HL-60/S4 treated with phorbol 12-myristate 13-acetate at 8.2 ng/mL for 4 days and 3 days (cell line): Measurements from ENCODE around the gene ARID4B.
"Not testable (repeated sequence)": the region's sequence is repeated elsewhere in the genome, so short reads cannot be mapped to it uniquely, and the experiment has no call there.

Source experiments
- in situ Hi-C: fragments of 300-500 bp; cut with MboI; formaldehyde crosslinking; loops from 2 replicates; pipeline ENCODE4 v1.15.0; 2022; ENCODE audit warnings: low sequenced_read_pairs

Gene ARID4B, protein sequence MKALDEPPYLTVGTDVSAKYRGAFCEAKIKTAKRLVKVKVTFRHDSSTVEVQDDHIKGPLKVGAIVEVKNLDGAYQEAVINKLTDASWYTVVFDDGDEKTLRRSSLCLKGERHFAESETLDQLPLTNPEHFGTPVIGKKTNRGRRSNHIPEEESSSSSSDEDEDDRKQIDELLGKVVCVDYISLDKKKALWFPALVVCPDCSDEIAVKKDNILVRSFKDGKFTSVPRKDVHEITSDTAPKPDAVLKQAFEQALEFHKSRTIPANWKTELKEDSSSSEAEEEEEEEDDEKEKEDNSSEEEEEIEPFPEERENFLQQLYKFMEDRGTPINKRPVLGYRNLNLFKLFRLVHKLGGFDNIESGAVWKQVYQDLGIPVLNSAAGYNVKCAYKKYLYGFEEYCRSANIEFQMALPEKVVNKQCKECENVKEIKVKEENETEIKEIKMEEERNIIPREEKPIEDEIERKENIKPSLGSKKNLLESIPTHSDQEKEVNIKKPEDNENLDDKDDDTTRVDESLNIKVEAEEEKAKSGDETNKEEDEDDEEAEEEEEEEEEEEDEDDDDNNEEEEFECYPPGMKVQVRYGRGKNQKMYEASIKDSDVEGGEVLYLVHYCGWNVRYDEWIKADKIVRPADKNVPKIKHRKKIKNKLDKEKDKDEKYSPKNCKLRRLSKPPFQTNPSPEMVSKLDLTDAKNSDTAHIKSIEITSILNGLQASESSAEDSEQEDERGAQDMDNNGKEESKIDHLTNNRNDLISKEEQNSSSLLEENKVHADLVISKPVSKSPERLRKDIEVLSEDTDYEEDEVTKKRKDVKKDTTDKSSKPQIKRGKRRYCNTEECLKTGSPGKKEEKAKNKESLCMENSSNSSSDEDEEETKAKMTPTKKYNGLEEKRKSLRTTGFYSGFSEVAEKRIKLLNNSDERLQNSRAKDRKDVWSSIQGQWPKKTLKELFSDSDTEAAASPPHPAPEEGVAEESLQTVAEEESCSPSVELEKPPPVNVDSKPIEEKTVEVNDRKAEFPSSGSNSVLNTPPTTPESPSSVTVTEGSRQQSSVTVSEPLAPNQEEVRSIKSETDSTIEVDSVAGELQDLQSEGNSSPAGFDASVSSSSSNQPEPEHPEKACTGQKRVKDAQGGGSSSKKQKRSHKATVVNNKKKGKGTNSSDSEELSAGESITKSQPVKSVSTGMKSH (N-terminal part only)

DNA sequence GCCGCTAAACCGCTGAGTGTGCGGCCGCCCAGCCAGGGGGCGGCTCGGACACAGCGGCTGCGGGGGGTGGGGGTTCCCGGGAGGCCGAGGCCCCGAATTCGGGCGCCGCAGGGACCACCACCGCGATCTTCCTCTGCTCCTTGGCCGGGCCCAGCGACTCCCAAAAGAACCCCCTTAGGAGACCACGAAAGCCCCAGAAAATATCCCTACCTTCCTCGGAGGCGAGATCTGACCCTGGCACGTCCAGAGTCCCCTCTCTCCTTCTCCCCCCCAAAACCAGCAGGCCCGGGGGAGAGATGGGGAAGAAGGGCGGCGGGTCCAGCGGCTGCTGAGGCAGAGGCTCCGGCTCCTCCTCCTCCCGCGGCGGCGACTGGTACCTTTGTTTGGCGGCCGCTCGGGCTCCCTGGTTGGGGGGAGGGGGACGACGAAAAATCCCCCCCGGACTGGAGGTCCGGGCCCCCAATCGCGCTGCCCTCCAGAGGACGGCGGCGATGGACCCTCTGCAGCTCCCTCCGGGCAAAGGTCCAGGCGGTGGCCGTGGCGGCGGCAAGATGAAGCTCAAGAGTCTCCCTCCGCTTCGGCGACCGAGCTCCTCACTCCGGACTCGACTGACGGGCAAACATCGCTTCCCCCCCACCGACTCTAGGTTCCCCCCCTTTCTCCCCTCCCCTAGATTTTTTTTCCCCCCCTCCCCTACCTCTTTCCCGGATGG, at the start of gene ARID4B:
Gene ARID4B (minus strand): TSS at position 621 of the 712 bp plus-strand sequence. CDS start 1,260 bp downstream, outside the sequence.
- in situ Hi-C loops: no loop called here

DNA sequence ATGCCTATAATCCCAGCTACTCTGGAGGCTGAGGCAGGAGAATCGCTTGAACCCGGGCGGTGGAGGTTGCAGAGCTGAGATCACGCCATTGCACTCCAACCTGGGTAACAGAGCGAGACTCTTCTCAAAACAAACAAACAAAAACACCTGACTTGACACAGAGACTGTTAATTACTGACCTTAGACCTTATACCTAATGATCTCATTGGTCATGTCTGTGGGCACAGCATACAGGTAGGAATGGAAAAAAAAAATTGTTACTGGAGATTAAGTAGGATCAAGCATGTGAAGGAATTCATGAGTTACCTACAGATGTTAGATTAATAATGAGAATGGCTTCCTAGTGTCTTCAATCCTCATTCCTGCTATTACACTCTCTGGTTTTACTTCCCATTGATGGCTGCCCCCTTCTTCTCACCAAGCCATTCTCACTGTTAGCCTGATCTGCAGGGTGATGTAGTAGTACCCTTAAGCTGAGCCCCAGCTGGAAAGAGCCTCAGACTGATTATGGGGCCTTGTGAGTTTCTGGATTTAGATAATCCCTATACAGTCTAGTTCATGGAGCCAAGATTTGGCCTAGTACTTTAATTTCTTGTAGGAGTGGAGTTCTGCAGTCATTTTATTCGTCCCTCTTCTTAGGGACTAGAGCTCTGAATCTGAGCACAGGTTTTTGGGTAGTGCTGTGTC, 48.1 kb upstream of the ARID4B start:
- in situ Hi-C loops: no loop called here

DNA sequence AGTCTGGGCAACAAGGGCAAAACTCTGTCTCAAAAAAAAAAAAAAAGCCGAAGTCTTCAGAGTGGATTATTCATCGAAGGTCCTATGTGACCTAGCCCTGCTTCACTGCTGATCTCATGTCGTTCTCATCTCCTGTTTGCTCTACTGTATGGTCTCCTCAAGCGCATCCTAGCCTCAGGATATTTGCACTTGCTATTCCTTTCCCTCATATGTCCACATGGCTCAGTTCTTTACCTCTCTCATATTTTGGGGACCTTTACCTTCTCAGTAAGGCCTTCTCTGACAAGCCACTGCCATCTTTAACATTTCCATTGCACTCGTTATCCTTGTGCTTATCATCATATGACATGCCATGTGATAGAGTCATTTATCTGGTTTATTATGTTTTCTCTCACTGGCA, 41.8 kb upstream of the ARID4B start:
- in situ Hi-C loops: no loop called here

DNA sequence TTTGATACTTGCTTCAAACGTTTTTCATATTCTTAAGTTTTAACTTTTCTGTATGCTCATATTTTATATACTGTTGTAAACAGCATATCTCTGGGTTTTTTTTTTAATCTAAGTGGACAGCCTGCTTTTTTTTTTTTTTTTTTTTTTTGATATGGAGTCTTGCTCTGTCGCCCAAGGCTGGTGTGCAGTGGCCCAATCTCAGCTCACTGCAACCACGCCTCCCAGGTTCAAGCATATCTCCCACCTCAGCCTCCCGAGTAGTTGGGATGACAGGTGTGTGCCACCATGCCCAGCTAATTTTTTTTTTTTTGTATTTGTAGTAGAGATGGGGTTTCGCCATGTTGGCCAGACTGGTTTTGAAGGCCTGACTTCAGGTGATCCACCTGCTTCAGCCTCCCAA, 40.4 kb upstream of the ARID4B start:
- in situ Hi-C loops: no loop called here

DNA sequence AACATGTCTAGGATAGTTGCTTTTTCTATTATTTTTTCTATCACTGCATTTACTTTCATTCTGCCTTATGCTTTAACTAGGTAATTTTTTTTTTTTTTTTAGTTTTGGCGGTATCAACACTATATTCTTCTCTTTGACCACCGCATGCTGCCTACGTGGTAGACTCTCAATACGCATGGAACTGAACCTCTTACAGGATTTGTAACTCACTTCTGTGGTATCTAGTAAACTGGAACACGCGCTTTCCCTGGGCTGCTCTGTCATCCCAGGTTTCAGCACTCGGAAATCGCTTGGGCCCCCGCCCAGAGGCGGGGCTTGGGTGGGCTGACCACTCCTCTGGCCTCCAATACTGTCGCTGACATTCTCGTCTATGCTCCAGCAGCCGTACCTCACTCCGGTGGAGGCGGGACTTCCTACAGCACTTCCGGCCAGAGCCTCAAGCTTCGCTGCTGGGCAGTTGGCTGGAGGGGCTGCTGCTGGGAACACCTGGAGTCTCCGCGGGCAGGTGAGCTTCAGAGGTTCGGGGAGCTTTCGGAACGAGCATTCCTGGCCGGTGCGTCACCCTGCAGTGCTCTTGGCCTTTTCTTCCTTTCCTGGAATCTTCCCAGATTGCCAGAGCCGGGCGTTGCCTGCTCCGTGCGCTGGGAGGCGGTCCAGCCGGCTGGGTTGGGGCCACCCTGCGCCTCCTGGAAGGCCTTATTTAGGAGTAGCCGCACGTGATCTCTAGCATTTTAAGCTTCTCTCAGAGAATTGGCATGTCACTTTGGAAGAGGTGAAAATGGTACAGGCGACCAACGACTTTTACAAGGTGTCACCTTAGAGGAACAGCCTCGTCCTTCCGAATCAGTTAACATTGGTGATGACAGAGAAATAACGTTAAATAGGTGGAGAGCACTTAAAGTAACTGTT, 39.3 kb upstream of the ARID4B start, which contains the start of gene TBCE:
Gene TBCE (plus strand): TSS at position 428 of the 909 bp plus-strand sequence. CDS start 12,623 bp downstream, outside the sequence.
- in situ Hi-C loops: no loop called here

DNA sequence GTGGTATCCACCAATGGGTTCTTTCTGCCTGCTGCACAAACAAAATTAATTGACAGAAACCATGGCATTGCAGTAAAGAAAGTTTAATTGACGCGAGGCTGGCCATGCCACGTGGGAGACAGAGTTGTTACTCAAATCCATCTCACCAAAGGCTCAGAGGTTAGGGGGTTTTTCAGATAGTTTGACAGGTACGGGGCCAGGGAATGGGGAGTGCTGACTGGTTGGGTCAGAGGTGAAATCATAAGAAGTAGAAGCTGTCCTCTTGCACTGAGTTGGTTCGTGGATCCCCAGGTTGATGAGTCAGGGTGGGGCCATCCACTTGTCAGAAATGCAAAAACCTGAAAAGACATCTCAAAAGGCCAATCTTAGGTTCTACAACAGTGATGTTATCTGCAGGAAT, 38.3 kb upstream of the ARID4B start:
- in situ Hi-C loops: no loop called here

- in situ Hi-C loops: not testable (repeated sequence)
Observed at GRCh38 chr1:235364189-235364588, 36.2 kb upstream of the ARID4B start.

DNA sequence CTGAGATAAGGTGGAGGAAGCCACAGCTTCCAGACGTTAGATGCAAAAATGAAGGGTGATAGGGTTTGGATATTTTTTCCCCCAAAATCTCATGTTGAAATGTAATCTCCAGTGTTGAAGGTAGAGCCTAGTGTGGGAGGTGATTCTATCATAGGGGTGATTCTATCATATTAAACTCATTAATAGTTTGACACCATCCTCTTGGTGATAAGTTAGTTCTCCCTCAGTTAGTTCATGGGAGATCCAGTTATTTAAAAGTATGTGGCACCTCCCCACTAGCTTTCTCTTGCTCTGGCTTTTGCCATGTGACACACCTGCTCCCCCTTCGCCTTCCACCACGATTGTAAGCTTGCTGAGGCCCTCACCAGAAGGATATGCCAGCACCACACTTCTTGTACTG, 30.9 kb upstream of the ARID4B start:
- in situ Hi-C loops: no loop called here

GRCh38 chr1:235357485-235358373, 29.8 kb upstream of the ARID4B start:
- in situ Hi-C loops: no loop called here

- in situ Hi-C loops: no loop called here
Observed at GRCh38 chr1:235351898-235352297, 23.9 kb upstream of the ARID4B start.

DNA sequence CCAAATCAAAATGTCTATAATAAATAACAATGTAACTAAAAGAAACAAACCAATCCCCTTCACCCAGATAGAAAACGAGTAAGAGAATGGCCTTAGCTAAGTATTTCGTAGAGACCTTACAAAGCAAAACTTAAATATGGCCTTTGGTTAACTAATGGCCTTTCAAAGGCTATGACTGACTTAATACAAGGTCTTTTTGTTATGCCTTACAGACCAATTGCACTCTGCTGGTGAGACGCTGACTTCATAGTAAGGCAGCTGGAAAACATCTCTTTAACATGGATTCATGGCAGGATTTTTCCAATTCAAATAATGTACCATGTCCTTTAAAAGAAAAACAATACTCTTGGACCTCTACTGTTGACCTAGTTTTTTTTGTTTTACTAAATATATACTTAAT, 23.5 kb upstream of the ARID4B start:
- in situ Hi-C loops: no loop called here

GRCh38 chr1:235343726-235344125, 15.7 kb upstream of the ARID4B start:
- in situ Hi-C loops: no loop called here

GRCh38 chr1:235342471-235342870, 14.5 kb upstream of the ARID4B start:
- in situ Hi-C loops: no loop called here

- in situ Hi-C loops: no loop called here
Observed at GRCh38 chr1:235342039-235342438, 14.1 kb upstream of the ARID4B start.

DNA sequence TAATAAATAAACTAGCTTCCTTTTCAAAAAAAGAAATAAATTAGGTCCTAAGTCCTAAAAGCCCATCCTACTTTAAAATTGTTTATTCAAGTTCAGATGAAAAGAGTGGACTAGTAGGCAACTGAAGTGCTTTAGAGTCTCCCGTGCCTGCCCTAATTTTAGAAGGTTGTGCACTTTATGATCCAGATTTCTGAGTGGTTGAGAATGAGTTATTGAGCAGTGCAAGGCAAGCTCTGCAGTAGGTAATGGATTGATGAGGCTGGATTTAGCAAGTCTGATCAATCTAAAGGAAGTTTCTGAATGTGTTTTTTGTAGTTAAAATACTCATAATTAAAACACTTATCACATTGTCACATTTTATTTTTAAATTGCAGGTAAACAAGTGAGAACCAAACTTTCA, 13.4 kb upstream of the ARID4B start:
- in situ Hi-C loops: no loop called here

DNA sequence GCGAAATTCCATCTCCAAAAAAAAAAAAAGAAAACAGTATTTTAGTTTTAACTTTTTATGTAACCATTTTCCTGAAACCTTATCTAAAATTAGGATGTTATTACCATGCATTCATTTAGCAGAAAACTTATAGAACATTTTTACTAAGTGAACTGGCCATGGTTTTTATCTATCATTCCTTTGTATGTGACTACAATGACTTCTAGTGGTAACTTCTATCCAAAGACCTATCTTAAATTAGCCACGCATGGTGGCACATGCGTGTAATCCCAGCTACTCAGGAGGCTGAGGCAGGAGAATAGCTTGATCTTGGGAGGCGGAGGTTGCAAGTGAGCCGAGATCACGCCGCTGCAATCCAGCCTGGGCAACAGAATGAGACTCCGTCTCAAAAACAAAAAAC, 11.8 kb upstream of the ARID4B start:
- in situ Hi-C loops: no loop called here

DNA sequence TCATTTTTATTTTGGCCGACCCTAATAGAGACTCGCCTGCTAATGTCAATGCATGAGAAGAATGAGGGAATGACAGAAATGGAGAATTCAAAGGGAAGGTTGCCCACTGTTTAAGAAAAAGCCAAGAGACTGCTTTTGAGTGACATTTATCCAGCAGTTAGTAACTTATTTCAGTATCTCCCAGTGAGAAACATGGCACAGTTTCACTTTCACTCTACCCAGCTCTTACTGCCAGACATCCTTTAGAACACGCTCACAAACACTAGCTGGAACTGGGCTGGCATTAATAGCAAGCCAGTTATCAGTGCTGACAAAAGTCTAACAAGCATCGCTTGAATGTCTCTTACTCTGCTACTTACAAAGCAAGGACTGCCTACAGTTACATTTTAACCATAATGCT, 8.9 kb upstream of the ARID4B start:
- in situ Hi-C loops: no loop called here

DNA sequence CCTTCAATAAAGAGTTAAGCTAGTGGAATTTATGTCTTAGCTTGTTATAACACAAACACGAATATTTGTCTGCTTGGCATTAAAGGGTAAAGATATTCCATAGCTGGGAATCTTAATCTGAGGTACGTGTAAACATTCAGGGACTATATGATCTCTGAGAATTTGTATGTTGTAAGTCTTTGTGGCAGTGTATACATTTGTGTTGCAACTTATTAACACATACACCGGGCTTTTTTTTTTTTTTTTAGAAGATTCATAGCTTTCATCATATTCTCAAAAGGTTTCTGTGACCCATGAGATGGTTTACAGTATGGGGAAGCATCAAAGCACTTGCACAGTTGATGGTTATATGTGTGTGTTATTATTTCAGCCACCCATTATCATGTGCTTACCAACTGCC, 3.4 kb upstream of the ARID4B start:
- in situ Hi-C loops: no loop called here
